Ectodermal cell (in vitro differentiated cells): ENCODE results near the gene PC. TPM values are rescaled to one million over a fixed set of nuclear protein-coding genes. Genes with fewer than 3 reads are reported as not detected.
"Not testable (repeated sequence)": the region's sequence is repeated elsewhere in the genome, so short reads cannot be mapped to it uniquely, and the experiment has no call there.

Experiments used
- H3K27ac ChIP-seq: 2 replicates; pipeline ENCODE4 v1.7.0; 2013; ENCODE audit warnings: mild to moderate bottlenecking, low read depth, low read length; ENCODE audit not compliant: insufficient read depth, poor library complexity, severe bottlenecking
- H3K27me3 ChIP-seq: 2 replicates; pipeline ENCODE4 v1.7.0; 2013; ENCODE audit warnings: mild to moderate bottlenecking, low read length; ENCODE audit not compliant: insufficient read depth, control insufficient read depth, poor library complexity, severe bottlenecking
- H3K36me3 ChIP-seq: one replicate; pipeline ENCODE4 v1.7.0; 2013; ENCODE audit warnings: low read length; ENCODE audit not compliant: control insufficient read depth, insufficient read depth
- H3K4me1 ChIP-seq: one replicate; pipeline ENCODE4 v1.7.0; 2013; ENCODE audit warnings: low read length; ENCODE audit not compliant: control insufficient read depth, insufficient read depth
- H3K4me3 ChIP-seq: 2 replicates; pipeline ENCODE4 v1.7.0; 2013; ENCODE audit warnings: low read depth, low read length, control low read depth; ENCODE audit not compliant: insufficient read depth
- H3K9me3 ChIP-seq: 2 replicates; pipeline ENCODE4 v1.7.0; 2013; ENCODE audit warnings: mild to moderate bottlenecking, low read length, moderate library complexity; ENCODE audit not compliant: control insufficient read depth
- WGBS, 2 experiments: methylation state at CpG; one replicate each; pipeline ENCODE4 v1.1.7; 2013; ENCODE audit warnings: missing lambda C conversion rate in 2 of 2; 5-methylcytosine and 5-hydroxymethylcytosine counted together
- polyA plus RNA-seq, 4 experiments: library from polyadenylated mRNA; stranded (reverse); fragments of 50-300 nt; gene quantifications; one replicate each; pipeline ENCODE4 v1.2.3, GENCODE V29; 2013

PC gene, protein sequence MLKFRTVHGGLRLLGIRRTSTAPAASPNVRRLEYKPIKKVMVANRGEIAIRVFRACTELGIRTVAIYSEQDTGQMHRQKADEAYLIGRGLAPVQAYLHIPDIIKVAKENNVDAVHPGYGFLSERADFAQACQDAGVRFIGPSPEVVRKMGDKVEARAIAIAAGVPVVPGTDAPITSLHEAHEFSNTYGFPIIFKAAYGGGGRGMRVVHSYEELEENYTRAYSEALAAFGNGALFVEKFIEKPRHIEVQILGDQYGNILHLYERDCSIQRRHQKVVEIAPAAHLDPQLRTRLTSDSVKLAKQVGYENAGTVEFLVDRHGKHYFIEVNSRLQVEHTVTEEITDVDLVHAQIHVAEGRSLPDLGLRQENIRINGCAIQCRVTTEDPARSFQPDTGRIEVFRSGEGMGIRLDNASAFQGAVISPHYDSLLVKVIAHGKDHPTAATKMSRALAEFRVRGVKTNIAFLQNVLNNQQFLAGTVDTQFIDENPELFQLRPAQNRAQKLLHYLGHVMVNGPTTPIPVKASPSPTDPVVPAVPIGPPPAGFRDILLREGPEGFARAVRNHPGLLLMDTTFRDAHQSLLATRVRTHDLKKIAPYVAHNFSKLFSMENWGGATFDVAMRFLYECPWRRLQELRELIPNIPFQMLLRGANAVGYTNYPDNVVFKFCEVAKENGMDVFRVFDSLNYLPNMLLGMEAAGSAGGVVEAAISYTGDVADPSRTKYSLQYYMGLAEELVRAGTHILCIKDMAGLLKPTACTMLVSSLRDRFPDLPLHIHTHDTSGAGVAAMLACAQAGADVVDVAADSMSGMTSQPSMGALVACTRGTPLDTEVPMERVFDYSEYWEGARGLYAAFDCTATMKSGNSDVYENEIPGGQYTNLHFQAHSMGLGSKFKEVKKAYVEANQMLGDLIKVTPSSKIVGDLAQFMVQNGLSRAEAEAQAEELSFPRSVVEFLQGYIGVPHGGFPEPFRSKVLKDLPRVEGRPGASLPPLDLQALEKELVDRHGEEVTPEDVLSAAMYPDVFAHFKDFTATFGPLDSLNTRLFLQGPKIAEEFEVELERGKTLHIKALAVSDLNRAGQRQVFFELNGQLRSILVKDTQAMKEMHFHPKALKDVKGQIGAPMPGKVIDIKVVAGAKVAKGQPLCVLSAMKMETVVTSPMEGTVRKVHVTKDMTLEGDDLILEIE
- polyA plus RNA-seq (2013, experiment 1 of 4), result 19.1 TPM
- 16.8 TPM for polyA plus RNA-seq (2013, experiment 2 of 4)
- 13.5 TPM for polyA plus RNA-seq (2013, experiment 3 of 4)
- 16.8 TPM for polyA plus RNA-seq (2013, experiment 4 of 4)

DNA sequence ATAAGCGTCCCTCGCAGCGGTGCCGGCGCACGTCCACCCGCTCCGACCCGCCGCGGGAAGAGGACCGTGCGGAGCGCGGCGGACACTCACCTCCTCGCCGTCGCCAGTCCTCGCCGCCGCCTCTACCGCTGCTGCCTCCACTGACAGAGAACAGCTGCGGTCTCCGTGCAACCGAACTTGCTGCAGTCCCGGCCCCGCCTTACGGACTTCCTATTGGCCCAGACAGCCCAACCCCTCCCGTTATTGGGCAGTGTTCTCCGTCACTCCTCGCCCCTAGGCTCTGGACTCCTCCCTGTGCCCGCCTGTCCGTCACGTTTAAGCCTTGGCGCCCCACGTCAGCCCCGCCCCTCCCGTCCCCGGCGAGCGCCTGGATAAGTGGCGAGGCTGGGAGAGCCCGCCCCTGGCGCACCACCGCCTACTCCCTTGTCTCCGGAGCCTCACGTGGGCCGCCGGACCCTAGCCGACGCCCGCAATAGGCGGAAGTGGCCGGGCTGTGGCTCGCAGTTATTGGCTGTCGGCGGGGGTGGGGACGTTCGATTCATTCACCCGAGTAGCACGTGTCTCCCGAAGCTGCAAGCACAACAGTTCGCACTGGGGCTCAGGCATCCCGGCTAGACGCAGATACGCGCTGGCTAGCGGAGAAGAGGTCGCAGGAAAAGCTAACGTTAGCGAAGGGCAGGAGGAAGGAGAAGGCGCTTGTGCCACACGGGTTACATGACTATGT lies at the start of gene PC:
PC (minus strand) TSS at position 152 of the 724 bp plus-strand sequence. CDS start 86,224 bp downstream, outside the sequence.
- Histone ChIP-seq H3K4me1 (peaks cover 7% of the 10 kb centered on the region), H3K27ac (no peak within 1 kb of the TSS), H3K4me3 (peak within 1 kb of the TSS; percentile 69), H3K27me3 (peaks cover 9% of the 10 kb centered on the region), H3K9me3 (no peaks in the 10 kb centered on the region), H3K36me3 (no peaks in the 10 kb centered on the region)
- 0% methylated on average over 74 of the region's 74 CpGs for WGBS, 2 experiments

DNA sequence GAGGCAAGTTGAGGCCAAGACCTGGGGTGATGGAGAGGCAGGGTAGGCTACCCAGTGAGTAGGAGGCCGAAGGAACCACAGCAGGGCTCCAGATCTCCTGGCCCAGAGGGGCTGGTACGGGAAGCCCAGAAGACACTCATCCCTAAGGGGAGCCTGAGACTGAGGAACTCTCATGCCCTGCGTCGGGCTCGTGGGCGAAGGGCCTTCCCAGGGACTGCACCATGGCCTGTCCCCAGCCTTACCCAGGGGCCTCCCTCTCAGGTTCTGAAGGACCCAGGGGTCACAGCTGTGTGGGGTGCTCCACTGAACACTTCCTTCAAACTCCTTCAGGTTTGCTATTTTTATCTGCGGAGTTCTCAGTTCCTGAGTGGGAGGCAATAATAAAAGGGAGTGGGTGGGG lies 48.9 kb upstream of the PC start:
- no peak overlapping the region for H3K27ac ChIP-seq
- WGBS, 2 experiments, result 96 to 97% methylated on average over 6 to 7 of the region's 7 CpGs

DNA sequence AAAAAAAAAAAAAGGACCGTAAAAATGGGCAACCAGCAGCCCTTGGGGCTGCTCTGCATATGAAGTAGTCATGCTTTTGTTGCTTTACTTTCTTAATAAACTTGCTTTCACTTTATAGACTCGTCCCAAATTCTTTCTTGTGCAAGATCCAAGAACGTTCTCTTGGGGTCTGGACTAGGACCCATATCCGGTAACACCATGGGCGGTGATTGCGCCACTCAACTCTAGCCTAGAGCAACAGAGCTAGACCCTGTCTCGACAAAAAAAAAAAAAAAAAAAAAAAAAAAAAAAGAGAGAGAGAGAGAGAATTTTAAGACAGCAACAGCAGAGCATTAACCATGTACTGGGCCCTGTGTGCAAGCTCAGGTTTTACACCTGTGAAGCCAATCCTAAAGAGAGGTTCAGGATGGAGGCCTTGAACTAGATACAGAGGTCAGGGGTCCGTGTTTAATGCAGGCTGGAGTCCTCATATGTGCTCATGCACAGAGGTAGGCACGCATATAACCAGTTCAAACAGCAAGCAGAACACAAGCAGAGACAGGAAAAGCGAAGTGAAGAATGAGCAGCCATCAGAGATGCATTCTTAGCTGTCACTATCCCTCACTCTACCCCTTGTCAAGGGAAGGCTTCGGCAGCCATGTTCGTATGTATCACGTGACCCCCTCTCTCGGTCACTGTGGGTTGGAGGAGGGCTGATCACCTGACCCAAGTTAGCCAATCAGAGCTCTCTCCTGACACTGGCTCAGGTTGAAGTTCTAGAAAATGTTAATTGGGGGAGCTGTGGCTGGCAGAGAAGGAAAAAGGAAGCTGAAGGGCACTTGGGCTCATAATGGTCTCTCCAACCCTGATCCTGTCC lies 48.1 kb upstream of the PC start:
- no peak overlapping the region for H3K4me3 ChIP-seq
- H3K4me1 ChIP-seq, result peaks cover 8% of the 10 kb centered on the region
- H3K27me3 ChIP-seq, result peaks cover 14% of the 10 kb centered on the region
- no peaks in the 10 kb centered on the region for H3K9me3 ChIP-seq
- H3K27ac ChIP-seq, result no peak overlapping the region
- H3K36me3 ChIP-seq, result no peaks in the 10 kb centered on the region
- 89 to 92% methylated on average over 13 to 14 of the region's 14 CpGs for WGBS, 2 experiments

More for the DNA sequence above, 48.9 kb upstream of the PC start:
- H3K36me3 ChIP-seq, result no peaks in the 10 kb centered on the region
- peaks cover 14% of the 10 kb centered on the region for H3K27me3 ChIP-seq
- H3K4me1 ChIP-seq, result peaks cover 8% of the 10 kb centered on the region
- no peak overlapping the region for H3K4me3 ChIP-seq
- no peaks in the 10 kb centered on the region for H3K9me3 ChIP-seq

DNA sequence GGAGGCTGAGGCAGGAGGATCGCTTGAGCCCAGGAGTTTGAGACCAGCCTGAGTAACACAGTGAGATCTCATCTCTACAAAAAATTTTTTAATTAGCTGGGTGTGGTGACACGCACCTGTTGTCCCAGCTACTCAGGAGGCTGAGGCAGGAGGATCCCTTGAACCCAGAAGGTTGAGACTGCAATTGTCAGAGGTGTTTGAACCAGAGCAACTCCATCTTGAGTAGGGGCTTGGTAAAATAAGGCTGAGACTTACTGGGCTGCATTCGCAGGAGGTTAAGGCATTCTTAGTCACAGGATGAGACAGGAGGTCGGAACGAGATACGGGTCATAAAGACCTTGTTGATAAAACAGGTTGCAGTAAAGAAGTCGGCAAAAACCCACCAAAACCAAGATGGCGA lies 47.0 kb upstream of the PC start:
- H3K9me3 ChIP-seq, H3K36me3 ChIP-seq, H3K4me1 ChIP-seq, H3K27ac ChIP-seq, H3K4me3 ChIP-seq: not testable (repeated sequence)
- WGBS, 2 experiments, result 93 to 95% methylated on average over 8 of the region's 8 CpGs
- H3K27me3 ChIP-seq, result peaks cover 14% of the 10 kb centered on the region

DNA sequence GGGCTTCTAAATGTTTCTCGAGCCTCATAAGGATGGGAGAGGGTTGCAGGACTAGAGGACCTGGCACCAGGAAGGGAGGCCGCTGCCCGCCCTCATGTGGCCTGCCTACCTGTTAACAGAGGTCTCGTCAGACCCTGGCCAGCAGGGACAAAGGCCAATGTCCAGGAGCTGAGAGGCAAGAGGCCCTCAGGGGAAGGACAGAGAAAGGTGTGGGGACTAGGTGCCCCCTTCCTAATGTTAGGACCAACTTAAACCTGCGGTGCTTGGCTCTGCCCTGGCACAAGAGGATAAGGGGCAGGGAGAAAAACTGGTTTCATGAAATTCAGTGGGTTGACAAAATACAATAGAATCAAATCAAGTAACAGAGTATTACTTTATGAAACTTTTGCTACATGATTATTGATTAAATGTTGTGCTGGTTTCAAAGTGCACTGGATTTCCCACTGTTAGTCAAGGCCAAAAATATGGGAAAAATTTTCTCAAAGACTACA lies 44.8 kb upstream of the PC start:
- 68 to 69% methylated on average over 5 of the region's 5 CpGs for WGBS, 2 experiments
- H3K9me3 ChIP-seq, result no peaks in the 10 kb centered on the region
- H3K27me3 ChIP-seq, result peaks cover 14% of the 10 kb centered on the region
- H3K4me1 ChIP-seq, result peaks cover 8% of the 10 kb centered on the region
- H3K27ac ChIP-seq, result no peak overlapping the region
- H3K36me3 ChIP-seq, result no peaks in the 10 kb centered on the region
- no peak overlapping the region for H3K4me3 ChIP-seq

DNA sequence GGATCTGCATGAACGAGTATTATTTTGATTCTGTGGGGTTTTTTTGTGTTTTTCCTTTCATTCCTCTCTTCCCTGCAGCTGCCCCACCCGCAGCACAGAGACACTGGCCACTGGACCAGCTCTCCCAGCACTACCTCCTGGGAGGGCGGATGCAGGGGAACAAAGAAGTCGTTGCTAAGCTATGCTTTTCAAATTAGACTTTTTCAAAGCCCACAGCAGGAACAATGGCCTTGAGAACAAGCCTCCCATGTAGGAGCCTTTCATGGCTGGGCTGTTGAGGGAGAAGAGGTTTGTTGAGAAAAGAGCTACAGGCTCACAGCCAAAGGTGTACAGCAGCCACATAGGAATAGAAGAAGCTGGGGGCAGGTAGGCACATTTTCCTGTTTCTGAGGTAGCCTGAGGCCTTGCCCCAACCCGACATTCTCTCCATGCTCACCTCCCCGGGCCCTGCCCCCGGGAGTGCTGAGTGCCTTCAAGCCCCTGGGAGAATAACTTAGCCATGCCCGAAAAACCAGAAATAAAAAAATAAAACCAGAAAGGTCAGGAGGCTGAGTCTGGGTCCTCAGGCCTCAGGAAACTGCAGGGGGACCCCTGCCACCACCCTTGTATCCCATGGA lies 44.2 kb upstream of the PC start:
- no peaks in the 10 kb centered on the region for H3K36me3 ChIP-seq
- no peaks in the 10 kb centered on the region for H3K9me3 ChIP-seq
- no peak overlapping the region for H3K4me3 ChIP-seq
- H3K27me3 ChIP-seq, result peaks cover 14% of the 10 kb centered on the region
- WGBS, 2 experiments, result 12 to 18% methylated on average over 8 of the region's 8 CpGs
- H3K4me1 ChIP-seq, result peaks cover 8% of the 10 kb centered on the region
- no peak overlapping the region for H3K27ac ChIP-seq

DNA sequence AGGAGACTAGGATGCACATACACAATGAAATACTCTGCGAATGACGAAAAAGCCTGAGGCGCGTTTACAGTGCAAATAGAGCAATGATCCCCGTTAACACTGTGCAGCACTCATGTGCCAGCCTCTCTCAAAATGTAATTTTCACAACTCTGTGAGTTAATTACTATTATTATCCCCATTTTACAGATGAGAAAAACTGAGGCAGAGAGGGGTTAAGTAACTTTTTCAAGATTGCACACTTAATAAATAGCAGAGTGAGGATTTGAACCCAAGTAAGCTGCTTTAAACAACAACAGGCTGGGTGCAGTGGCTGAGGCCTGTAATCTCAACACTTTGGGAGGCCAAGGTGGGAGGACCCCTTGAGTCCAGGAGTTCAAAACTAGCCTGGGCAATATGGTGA lies 43.1 kb upstream of the PC start:
- 94 to 95% methylated on average over 5 of the region's 5 CpGs for WGBS, 2 experiments
- Histone ChIP-seq H3K4me1 (peaks cover 8% of the 10 kb centered on the region), H3K27ac (no peak overlapping the region), H3K4me3 (no peak overlapping the region), H3K9me3 (no peaks in the 10 kb centered on the region), H3K27me3 (peaks cover 14% of the 10 kb centered on the region), H3K36me3 (no peaks in the 10 kb centered on the region)

DNA sequence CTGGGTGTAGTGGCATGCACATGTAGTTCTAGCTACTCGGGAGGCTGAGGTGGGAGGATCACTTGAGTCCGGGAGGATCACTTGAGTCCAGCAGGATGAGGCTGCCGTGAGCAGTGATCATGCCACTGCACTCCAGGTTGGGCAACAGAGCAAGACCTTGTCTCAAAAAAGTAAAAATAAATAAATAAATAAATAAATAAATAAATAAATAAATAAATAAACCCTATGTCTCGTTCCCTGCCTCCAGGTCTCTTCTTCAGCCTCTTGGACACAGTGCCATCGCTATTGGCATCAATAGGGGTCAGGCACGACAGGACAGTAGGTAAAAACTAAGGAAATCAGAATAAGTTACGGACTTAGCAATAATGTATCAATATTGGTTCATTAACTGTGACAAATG lies 41.4 kb upstream of the PC start:
- peaks cover 14% of the 10 kb centered on the region for H3K27me3 ChIP-seq
- no peaks in the 10 kb centered on the region for H3K9me3 ChIP-seq
- no peak overlapping the region for H3K4me3 ChIP-seq
- no peaks in the 10 kb centered on the region for H3K36me3 ChIP-seq
- H3K27ac ChIP-seq, result no peak overlapping the region
- WGBS, 2 experiments, result 93 to 96% methylated on average over 7 of the region's 7 CpGs
- peaks cover 8% of the 10 kb centered on the region for H3K4me1 ChIP-seq
